Measurements from ENCODE around the gene SDR39U1.
"Not testable (repeated sequence)": the region's sequence is repeated elsewhere in the genome, so short reads cannot be mapped to it uniquely, and the experiment has no call there.

DNA sequence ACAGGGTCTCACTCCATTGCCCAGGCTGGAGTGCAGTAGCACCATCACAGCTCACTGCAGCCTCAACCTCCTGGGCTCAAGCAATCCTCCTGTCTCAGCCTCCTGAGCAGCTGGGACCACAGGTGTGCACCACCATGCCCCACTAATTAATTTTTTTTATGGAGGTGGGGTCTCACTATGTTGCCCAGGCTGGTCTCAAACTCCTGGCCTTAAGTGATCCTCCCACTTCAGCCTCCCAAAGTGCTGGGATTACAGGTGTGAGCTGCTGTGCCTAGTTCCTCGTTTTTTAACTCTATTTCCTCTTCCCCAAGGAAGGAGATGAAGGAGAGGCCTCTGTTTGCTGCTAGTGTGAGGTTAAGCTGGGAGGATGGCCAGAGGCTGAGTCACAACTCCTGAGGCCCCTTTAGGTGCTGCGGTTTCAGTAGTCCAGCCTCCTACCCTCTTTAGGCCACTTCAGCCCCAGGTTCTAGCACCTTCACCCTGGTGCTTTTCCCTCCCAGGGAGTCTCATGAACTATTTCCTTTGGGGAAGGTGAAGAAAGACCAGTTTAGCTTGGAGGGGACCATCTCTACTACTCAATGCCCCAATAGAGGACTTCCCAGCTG lies 40.2 kb upstream of the SDR39U1 start:
- TF ChIP-seq POLR2AphosphoS5 (IDR thresholded peaks at IDR 0.05; ENCODE audit: low read depth, low read length); POLR2A (IDR thresholded peaks at IDR 0.05; ENCODE audit: low read depth, low read length); TAF1 (IDR thresholded peaks at IDR 0.05; ENCODE audit: borderline replicate concordance, low read depth, low read length): not testable (repeated sequence)
